HepG2 (cell line): Measurements from ENCODE around the gene KIF1B. TPM values are rescaled to one million over a fixed set of nuclear protein-coding genes. Genes with fewer than 3 reads are reported as not detected.
A peak's percentile ranks its signal among the peaks of the same experiment; 100 is the strongest.

Experiments used
- ATAC-seq: fragments of 200-7000 bp; cut with Tn5 transposase; 3 replicates; pipeline ENCODE4 v1.9.1; 2020; ENCODE audit warnings: mild to moderate bottlenecking, moderate library complexity
- BruUV-seq: library from RNA; stranded (reverse); fragments of 400-500 nt; replicated peaks from 2 replicates; lab custom pipeline; 2021; lab: Mats Ljungman, UMichigan
- CTCF ChIA-PET: fragments of 300-600 bp; formaldehyde crosslinking; extraction: SDS; loops from one replicate; lab custom pipeline; 2021; ENCODE audit warnings: low total read pairs, inconsistent platforms, low intra/inter-chr PET ratio; lab: Yijun Ruan, JAX
- POLR2A ChIA-PET: fragments of 350-600 bp; sonication (Branson Sonifier 250); formaldehyde crosslinking; loops from one replicate; lab custom pipeline; 2020; ENCODE audit warnings: antibody characterized with exemption, inconsistent platforms; lab: Yijun Ruan, JAX
- DNase-seq: peaks from one replicate; pipeline ENCODE4 v3.0.0-alpha.2; 2015; ENCODE audit warnings: low spot score
- FAIRE-seq: peaks from 3 replicates; lab custom pipeline; 2011; peaks lifted over from hg19 to GRCh38; lab: Jason Lieb, UNC
- H2AFZ ChIP-seq: one replicate; pipeline ENCODE4 v1.6.1; 2011; ENCODE audit warnings: low read length, inconsistent platforms
- H3K27ac ChIP-seq: fragments of 300-600 bp; 3 replicates; pipeline ENCODE4 v1.8.0; 2011; ENCODE audit warnings: mixed run types, mild to moderate bottlenecking, mixed read lengths, low read length, inconsistent platforms; ENCODE audit not compliant: insufficient read depth; ENCODE audit errors: extremely low read length
- H3K27me3 ChIP-seq, 2 experiments: fragments of 200-600 bp in 1 of 2; 2 replicates in 1 of 2; 3 replicates in 1 of 2; pipeline versions ENCODE4 v1.6.0 to v1.8.0; 2011; ENCODE audit warnings: low read length in 2 of 2, mild to moderate bottlenecking in 2 of 2, moderate library complexity in 2 of 2, inconsistent platforms in 1 of 2; ENCODE audit not compliant: insufficient read depth in 2 of 2, control insufficient read depth in 1 of 2
- H3K36me3 ChIP-seq, 2 experiments: fragments of 200-600 bp in 1 of 2; replicated peaks in 1 of 2; 2 replicates in 1 of 2; 3 replicates in 1 of 2; pipeline versions ENCODE4 v1.5.1 to v1.8.0; 2011; ENCODE audit warnings: low read length in 2 of 2, inconsistent platforms in 1 of 2; ENCODE audit not compliant: insufficient read depth in 2 of 2, control insufficient read depth in 1 of 2
- H3K4me1 ChIP-seq: 2 replicates; pipeline ENCODE4 v1.5.1; 2012; ENCODE audit warnings: low read length, inconsistent platforms; ENCODE audit not compliant: insufficient read depth
- H3K4me2 ChIP-seq: 2 replicates; pipeline ENCODE4 v1.6.0; 2011; ENCODE audit warnings: low read depth, low read length, inconsistent platforms
- H3K4me3 ChIP-seq, 3 experiments: fragments of 200-600 bp in 1 of 3; sonication (generic), shearing (Covaris generic) in 1 of 3; replicated peaks in 1 of 3; 2 replicates each; pipeline ENCODE4 v1.5.1; 2011 to 2016; ENCODE audit warnings: low read length in 3 of 3, inconsistent platforms in 2 of 3, low read depth in 2 of 3, mild to moderate bottlenecking in 2 of 3, control low read depth in 1 of 3, mixed read lengths in 1 of 3; ENCODE audit not compliant: insufficient read depth in 1 of 3
- H3K79me2 ChIP-seq: one replicate; pipeline ENCODE4 v1.6.1; 2011; ENCODE audit warnings: low read length, inconsistent platforms; ENCODE audit not compliant: insufficient read depth
- H3K9ac ChIP-seq: 2 replicates; pipeline ENCODE4 v1.6.0; 2011; ENCODE audit warnings: mild to moderate bottlenecking, low read depth, low read length, inconsistent platforms; ENCODE audit not compliant: insufficient read depth
- H3K9me3 ChIP-seq: 2 replicates; pipeline ENCODE4 v1.5.1; 2012; ENCODE audit warnings: mild to moderate bottlenecking, low read length
- H4K20me1 ChIP-seq: 2 replicates; pipeline ENCODE4 v1.6.0; 2011; ENCODE audit warnings: inconsistent platforms, mild to moderate bottlenecking, low read length, moderate library complexity; ENCODE audit not compliant: insufficient read depth
- ATM ChIP-seq: fragments of 450-650 bp; IDR thresholded peaks from 2 replicates; pipeline ENCODE4 v1.7.1; 2017; ENCODE audit warnings: mild to moderate bottlenecking, borderline replicate concordance
- CBFB ChIP-seq: sonication (generic); formaldehyde crosslinking; IDR thresholded peaks from 2 replicates; pipeline ENCODE4 v1.4.0; 2020; ENCODE audit warnings: missing genetic modification reagents
- CCDC6 ChIP-seq: sonication (generic); formaldehyde crosslinking; IDR thresholded peaks from 2 replicates; pipeline ENCODE4 v1.8.1; 2022; ENCODE audit warnings: mild to moderate bottlenecking, missing genetic modification reagents, moderate library complexity
- MBD4 ChIP-seq: IDR thresholded peaks from 2 replicates; pipeline ENCODE4 v1.6.1; 2012; ENCODE audit warnings: low read length, inconsistent platforms, borderline replicate concordance
- PITX1 ChIP-seq: sonication (generic); formaldehyde crosslinking; IDR thresholded peaks from 2 replicates; pipeline ENCODE4 v1.5.1; 2020; ENCODE audit warnings: mild to moderate bottlenecking, missing genetic modification reagents
- RFXAP ChIP-seq: sonication (generic); formaldehyde crosslinking; IDR thresholded peaks from 2 replicates; pipeline ENCODE4 v1.4.0; 2020; ENCODE audit warnings: missing genetic modification reagents, borderline replicate concordance
- SP140L ChIP-seq: sonication (generic); formaldehyde crosslinking; IDR thresholded peaks from 2 replicates; pipeline ENCODE4 v1.4.0; 2020; ENCODE audit warnings: missing genetic modification reagents, borderline replicate concordance
- ZNF253 ChIP-seq: sonication (generic); formaldehyde crosslinking; IDR thresholded peaks from 2 replicates; pipeline ENCODE4 v1.8.0; 2022; ENCODE audit warnings: mild to moderate bottlenecking, missing genetic modification reagents, borderline replicate concordance
- ZNF296 ChIP-seq: sonication (generic); formaldehyde crosslinking; conservative IDR thresholded peaks from 2 replicates; pipeline ENCODE4 v1.5.0; 2020; ENCODE audit warnings: mild to moderate bottlenecking, missing genetic modification reagents
- ZNF468 ChIP-seq: sonication (generic); formaldehyde crosslinking; IDR thresholded peaks from 2 replicates; pipeline ENCODE4 v1.8.0; 2022; ENCODE audit warnings: mild to moderate bottlenecking, moderate library complexity, missing genetic modification reagents
- ZNF746 ChIP-seq: sonication (generic); formaldehyde crosslinking; IDR thresholded peaks from 2 replicates; pipeline ENCODE4 v1.8.0; 2022; ENCODE audit warnings: mild to moderate bottlenecking, missing genetic modification reagents
- ZSCAN30 ChIP-seq: sonication (generic); formaldehyde crosslinking; IDR thresholded peaks from 2 replicates; pipeline ENCODE4 v1.5.0; 2020; ENCODE audit warnings: mild to moderate bottlenecking, missing genetic modification reagents
- ZSCAN31 ChIP-seq: sonication (generic); formaldehyde crosslinking; IDR thresholded peaks from 2 replicates; pipeline ENCODE4 v1.5.0; 2020; ENCODE audit warnings: low read depth, mild to moderate bottlenecking, missing genetic modification reagents
- WGBS: methylation state at CpG from one replicate; pipeline ENCODE4 v1.1.6; 2017; ENCODE audit warnings: low lambda C conversion rate; 5-methylcytosine and 5-hydroxymethylcytosine counted together
- in situ Hi-C: cut with HindIII; loops from 2 replicates; pipeline ENCODE4 v1.10.0; 2017; ENCODE audit warnings: low pct_unique_long_range_greater_than_20kb; ENCODE audit not compliant: extremely low pct_ligation_motif_present
- intact Hi-C: fragments of 100-400 bp; cut with micrococcal nuclease; formaldehyde crosslinking; loops from one replicate; pipeline ENCODE4 v1.10.0; 2022; ENCODE audit not compliant: unreplicated experiment
- polyA plus RNA-seq, 8 experiments: library from polyadenylated mRNA; depleted of rRNA in 3 of 8; stranded (reverse) in 7 of 8; unstranded in 1 of 8; fragments of >200 nt; fragmentation: Illumina TruSeq in 4 of 8; extraction: Trizol in 4 of 8; gene quantifications; 2 replicates each; pipeline versions ENCODE4 v1.2.1 to v1.2.3, GENCODE V29; 2011 to 2016; ENCODE audit warnings: low read depth in 4 of 8, missing spikeins in 1 of 8, mixed read lengths in 1 of 8; ENCODE audit not compliant: insufficient read depth in 1 of 8
- total RNA-seq, 5 experiments: library from RNA; depleted of rRNA; stranded (reverse); fragments of >200 nt; fragmentation: Illumina TruSeq; extraction: Trizol; gene quantifications; 2 replicates each; pipeline ENCODE4 v1.2.3, GENCODE V29; 2016; ENCODE audit warnings: low read depth in 1 of 5
- TF ChIP-seq, protein P1 (sequence below): sonication (generic); formaldehyde crosslinking; IDR thresholded peaks from 2 replicates; pipeline ENCODE4 v1.8.0; 2022; ENCODE audit warnings: mild to moderate bottlenecking, missing genetic modification reagents

The KIF1B gene
- total and polyA plus RNA-seq, 2 of the 13 experiments (the other 11 are each of a cell fraction or from before 2014, with no cell fraction given) = 26.7 to 32.5 TPM

DNA sequence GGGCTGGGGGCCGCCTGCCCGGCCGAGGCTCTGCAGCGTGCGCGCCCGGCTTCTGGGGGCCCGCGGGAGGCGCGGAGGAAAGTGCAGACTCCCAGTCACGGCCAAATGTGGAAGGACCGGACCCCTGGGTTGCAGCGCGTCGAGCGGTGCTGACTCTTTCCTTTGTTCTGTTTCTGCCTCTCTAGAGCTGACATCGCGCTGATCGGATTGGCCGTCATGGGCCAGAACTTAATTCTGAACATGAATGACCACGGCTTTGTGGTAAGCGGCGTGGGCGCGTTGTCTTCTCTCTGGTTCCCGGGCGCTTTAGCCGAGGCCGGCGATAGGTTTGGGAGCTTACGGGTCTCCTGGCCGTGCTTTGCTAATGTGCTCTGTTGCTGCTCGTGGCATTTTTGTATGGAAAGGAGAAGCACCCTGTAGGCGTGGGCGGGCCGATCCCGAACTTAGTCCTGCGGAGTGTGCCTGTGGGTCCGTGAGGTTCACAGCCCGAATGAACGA, 189.1 kb downstream of the KIF1B start (continued):
- TF ChIP-seq SP140L (CRISPR knock-in tag) (0 out of 2 replicates have a peak, but pooled peaks have one; percentile 12), ZNF296 (no peak; the same call in 1 of the 2 replicates), MBD4 (no peak), CBFB (CRISPR knock-in tag) (0 out of 2 replicates have a peak, but pooled peaks have one; percentile 5), ZSCAN31 (peak; percentile 20; the same call in 1 of the 2 replicates), ZSCAN30 (CRISPR knock-in tag) (0 out of 2 replicates have a peak, but pooled peaks have one; percentile 20), CCDC6 (CRISPR knock-in tag) (0 out of 2 replicates have a peak, but pooled peaks have one; percentile 49), ATM (no peak), ZNF253 (CRISPR knock-in tag) (0 out of 2 replicates have a peak, but pooled peaks have one; percentile 1), ZNF746 (CRISPR knock-in tag) (0 out of 2 replicates have a peak, but pooled peaks have one; percentile 7)
- TF ChIP-seq, protein P1, sequence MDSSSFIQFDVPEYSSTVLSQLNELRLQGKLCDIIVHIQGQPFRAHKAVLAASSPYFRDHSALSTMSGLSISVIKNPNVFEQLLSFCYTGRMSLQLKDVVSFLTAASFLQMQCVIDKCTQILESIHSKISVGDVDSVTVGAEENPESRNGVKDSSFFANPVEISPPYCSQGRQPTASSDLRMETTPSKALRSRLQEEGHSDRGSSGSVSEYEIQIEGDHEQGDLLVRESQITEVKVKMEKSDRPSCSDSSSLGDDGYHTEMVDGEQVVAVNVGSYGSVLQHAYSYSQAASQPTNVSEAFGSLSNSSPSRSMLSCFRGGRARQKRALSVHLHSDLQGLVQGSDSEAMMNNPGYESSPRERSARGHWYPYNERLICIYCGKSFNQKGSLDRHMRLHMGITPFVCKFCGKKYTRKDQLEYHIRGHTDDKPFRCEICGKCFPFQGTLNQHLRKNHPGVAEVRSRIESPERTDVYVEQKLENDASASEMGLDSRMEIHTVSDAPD = 0 out of 2 replicates have a peak, but pooled peaks have one; percentile 23
- TF ChIP-seq, all 625 proteins: peak for 22

DNA sequence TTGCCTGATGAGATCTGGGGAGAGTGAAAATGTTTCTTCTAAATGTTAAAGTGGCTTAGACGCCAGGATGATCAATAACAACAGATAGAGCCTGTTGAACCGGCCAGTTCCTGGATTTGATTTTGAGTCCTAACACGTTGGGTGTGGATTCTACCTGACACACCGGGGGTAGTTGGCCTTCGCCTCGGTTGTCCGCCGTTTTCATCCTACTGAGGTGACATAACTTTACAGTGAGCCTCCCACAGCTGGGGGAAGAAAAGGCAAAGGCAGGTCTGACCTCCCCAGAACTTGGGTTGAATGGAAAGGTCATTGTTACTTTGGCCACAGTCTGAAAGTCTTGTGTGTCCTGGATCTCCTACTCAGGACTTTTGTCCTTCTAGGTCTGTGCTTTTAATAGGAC, 189.6 kb downstream of the KIF1B start:
- Histone ChIP-seq H3K4me1 (peaks cover 33% of the 10 kb centered on the region), H3K4me3 (peak overlapping the region; percentile 66 to 80 (median 74)), H2AFZ (no peak overlapping the region), H3K9ac (peak overlapping the region; percentile 82), H3K27me3 (no peaks in the 10 kb centered on the region)
- WGBS = 2% methylated on average over 8 of the region's 8 CpGs
- TSS peak; percentile 74 for BruUV-seq
- FAIRE-seq = peak; percentile 30
- in situ Hi-C loops = no loop called here
- 0 out of 2 replicates have a peak, but pooled peaks have one; percentile 39 for TF ChIP-seq ZNF468 (CRISPR knock-in tag)
- TF ChIP-seq RFXAP (CRISPR knock-in tag) = no peak
- 0 out of 2 replicates have a peak, but pooled peaks have one; percentile 20 for TF ChIP-seq PITX1 (CRISPR knock-in tag)
- TF ChIP-seq, all 625 proteins: peak for 2
- Histone ChIP-seq H3K27ac (peak overlapping the region; percentile 97), H3K9me3 (no peaks in the 10 kb centered on the region), H3K4me2 (peak overlapping the region; percentile 97), H3K36me3 (peaks cover 4 to 21% of the 10 kb centered on the region in 2 experiments; a peak in 3 of 5 replicates), H3K79me2 (peaks cover 28% of the 10 kb centered on the region), H4K20me1 (no peaks in the 10 kb centered on the region)
- DNase-seq = no peak
- intact Hi-C loops = no loop called here
- ChIA-PET POLR2A (interaction anchor here (4.4 kb wide), 1 partner anchor 12 kb away, joined by 65 read pairs; no protein-coding TSS in a partner anchor), CTCF (no interaction called here)
- ATAC-seq = no peak
